DOHH2 (cell line): ENCODE measurements around the gene UBL4A.

Experiments used
- EZH2phosphoT487 ChIP-seq: fragments of 200-600 bp; sonication (generic); IDR thresholded peaks from 2 replicates; pipeline ENCODE4 v1.6.1; 2017; ENCODE audit warnings: borderline replicate concordance, mild to moderate bottlenecking, antibody characterized with exemption, low read length, moderate library complexity, mixed read lengths
- TF ChIP-seq, protein P1 (sequence below): fragments of 200-600 bp; sonication (generic); IDR thresholded peaks from one replicate; pipeline ENCODE4 v1.5.1; 2014; ENCODE audit warnings: antibody characterized with exemption, mild to moderate bottlenecking, low read depth, low read length; ENCODE audit not compliant: poor library complexity, severe bottlenecking

DNA sequence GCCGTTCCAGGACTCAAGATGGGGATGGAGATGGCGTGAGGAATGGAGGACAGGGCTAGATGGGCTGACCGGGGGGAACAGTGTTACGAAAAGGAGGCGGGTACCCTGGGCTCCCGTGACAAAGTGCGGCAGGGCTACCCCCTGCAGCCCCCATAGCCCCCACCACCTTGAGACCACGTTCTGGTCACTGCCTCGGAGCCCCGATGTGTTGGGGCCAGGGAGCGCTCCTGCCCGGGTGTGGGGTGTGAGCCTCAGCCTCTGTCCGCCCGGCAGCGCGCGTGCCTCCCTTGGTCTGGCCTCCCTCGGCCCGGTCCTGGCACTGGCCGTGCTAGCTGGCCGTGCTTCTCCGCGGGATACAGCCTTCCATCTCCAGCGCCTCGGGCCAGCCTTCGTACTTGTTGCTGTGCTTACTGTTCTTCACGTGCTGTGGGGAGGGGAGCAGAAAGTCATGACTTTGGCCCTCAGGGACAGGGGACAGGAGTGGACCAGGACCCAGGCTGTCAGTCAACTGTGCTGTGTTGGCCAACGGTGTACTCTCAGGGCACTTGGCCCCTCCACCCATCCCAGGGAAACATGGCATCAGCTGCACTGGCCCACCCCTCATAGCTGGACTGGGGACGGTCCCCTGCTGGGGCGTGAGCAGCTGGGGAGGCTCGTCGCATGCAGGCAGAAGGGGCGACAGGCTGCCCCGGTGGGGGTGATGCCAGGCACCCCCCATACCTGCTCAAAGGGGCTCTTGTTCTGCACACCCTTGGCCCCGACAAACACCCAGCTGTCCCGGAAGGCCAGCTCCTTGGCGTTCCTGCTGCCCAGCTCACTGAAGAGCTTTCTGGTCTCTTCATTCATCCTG, 20.3 kb upstream of the UBL4A start:
- TF ChIP-seq, protein P1, sequence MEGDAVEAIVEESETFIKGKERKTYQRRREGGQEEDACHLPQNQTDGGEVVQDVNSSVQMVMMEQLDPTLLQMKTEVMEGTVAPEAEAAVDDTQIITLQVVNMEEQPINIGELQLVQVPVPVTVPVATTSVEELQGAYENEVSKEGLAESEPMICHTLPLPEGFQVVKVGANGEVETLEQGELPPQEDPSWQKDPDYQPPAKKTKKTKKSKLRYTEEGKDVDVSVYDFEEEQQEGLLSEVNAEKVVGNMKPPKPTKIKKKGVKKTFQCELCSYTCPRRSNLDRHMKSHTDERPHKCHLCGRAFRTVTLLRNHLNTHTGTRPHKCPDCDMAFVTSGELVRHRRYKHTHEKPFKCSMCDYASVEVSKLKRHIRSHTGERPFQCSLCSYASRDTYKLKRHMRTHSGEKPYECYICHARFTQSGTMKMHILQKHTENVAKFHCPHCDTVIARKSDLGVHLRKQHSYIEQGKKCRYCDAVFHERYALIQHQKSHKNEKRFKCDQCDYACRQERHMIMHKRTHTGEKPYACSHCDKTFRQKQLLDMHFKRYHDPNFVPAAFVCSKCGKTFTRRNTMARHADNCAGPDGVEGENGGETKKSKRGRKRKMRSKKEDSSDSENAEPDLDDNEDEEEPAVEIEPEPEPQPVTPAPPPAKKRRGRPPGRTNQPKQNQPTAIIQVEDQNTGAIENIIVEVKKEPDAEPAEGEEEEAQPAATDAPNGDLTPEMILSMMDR = no peak
- no peak for TF ChIP-seq EZH2phosphoT487
